Lung (tissue), 12 donors: ENCODE measurements around the gene TTC28. TPM values are rescaled to one million over a fixed set of nuclear protein-coding genes. Genes with fewer than 3 reads are reported as not detected.

Experiments used
- ATAC-seq: fragments of 200-7000 bp; cut with Tn5 transposase; one replicate; pipeline ENCODE4 v1.9.1; 2020; ENCODE audit warnings: moderate number of reproducible peaks; ENCODE audit not compliant: insufficient read depth, low FRiP score
- DNase-seq, 3 donors: peaks; one replicate each; pipeline ENCODE4 v3.0.0-alpha.2; 2013 to 2017
- H3K27ac ChIP-seq, 2 donors: one replicate each; pipeline ENCODE4 v1.5.1; 2013; ENCODE audit warnings: mild to moderate bottlenecking in 2 of 2, moderate library complexity in 2 of 2, control low read depth in 1 of 2, inconsistent platforms in 1 of 2, low read depth in 1 of 2, low read length in 1 of 2
- H3K27me3 ChIP-seq, 3 donors: one replicate each; pipeline ENCODE4 v1.5.1; 2013; ENCODE audit warnings: low read length in 2 of 3; ENCODE audit not compliant: control insufficient read depth in 3 of 3, insufficient read depth in 3 of 3
- H3K36me3 ChIP-seq, 4 donors: one replicate each; pipeline ENCODE4 v1.5.1; 2013; ENCODE audit warnings: low read length in 4 of 4, mild to moderate bottlenecking in 1 of 4, moderate library complexity in 1 of 4; ENCODE audit not compliant: control insufficient read depth in 4 of 4, insufficient read depth in 4 of 4
- H3K4me1 ChIP-seq, 5 donors: one replicate each; pipeline ENCODE4 v1.5.1; 2013; ENCODE audit warnings: low read length in 5 of 5, mild to moderate bottlenecking in 2 of 5, moderate library complexity in 1 of 5; ENCODE audit not compliant: control insufficient read depth in 5 of 5, insufficient read depth in 5 of 5
- H3K4me3 ChIP-seq: one replicate; pipeline ENCODE4 v1.5.1; 2013; ENCODE audit warnings: mild to moderate bottlenecking, control low read depth, moderate library complexity
- H3K9ac ChIP-seq, 2 donors: one replicate each; pipeline ENCODE4 v1.5.1; 2013; ENCODE audit warnings: low read length in 2 of 2, control low read depth in 1 of 2; ENCODE audit not compliant: insufficient read depth in 1 of 2
- H3K9me3 ChIP-seq, 4 donors: one replicate each; pipeline ENCODE4 v1.5.1; 2013; ENCODE audit warnings: low read length in 3 of 4, mild to moderate bottlenecking in 1 of 4, moderate library complexity in 1 of 4; ENCODE audit not compliant: control insufficient read depth in 4 of 4, insufficient read depth in 3 of 4
- WGBS, 2 donors: extraction: QIAGEN DNeasy Blood & Tissue Kit; methylation state at CpG; one replicate each; pipeline ENCODE4 v1.1.7; 2013; 5-methylcytosine and 5-hydroxymethylcytosine counted together
- polyA plus RNA-seq, 2 donors: library from polyadenylated mRNA; stranded (reverse); fragments of 200-250 nt; gene quantifications; one replicate each; pipeline ENCODE4 v1.2.1, GENCODE V29; 2013
- total RNA-seq, 2 donors: library from RNA; depleted of rRNA in 1 of 2; stranded (reverse); fragments of >200 nt in 1 of 2; gene quantifications; one replicate each; pipeline ENCODE4 v1.2.1, GENCODE V29; 2014 to 2021
- TF ChIP-seq, protein P1 (sequence below): IDR thresholded peaks from 2 replicates; pipeline ENCODE4 v1.5.1; 2012; ENCODE audit warnings: mild to moderate bottlenecking; ENCODE audit errors: control extremely low read depth, extremely low read depth
- donor health status: control.
- donor health status: control.
- donor health status: Bipolar disorder and iron deficiency.
- donor health status: healthy.
- donor health status: DM: yes; HTN: yes; CAD: no.

The TTC28 gene
- total and polyA plus RNA-seq, 4 donors = 4.7 to 72.2 (median 24.8) TPM

DNA sequence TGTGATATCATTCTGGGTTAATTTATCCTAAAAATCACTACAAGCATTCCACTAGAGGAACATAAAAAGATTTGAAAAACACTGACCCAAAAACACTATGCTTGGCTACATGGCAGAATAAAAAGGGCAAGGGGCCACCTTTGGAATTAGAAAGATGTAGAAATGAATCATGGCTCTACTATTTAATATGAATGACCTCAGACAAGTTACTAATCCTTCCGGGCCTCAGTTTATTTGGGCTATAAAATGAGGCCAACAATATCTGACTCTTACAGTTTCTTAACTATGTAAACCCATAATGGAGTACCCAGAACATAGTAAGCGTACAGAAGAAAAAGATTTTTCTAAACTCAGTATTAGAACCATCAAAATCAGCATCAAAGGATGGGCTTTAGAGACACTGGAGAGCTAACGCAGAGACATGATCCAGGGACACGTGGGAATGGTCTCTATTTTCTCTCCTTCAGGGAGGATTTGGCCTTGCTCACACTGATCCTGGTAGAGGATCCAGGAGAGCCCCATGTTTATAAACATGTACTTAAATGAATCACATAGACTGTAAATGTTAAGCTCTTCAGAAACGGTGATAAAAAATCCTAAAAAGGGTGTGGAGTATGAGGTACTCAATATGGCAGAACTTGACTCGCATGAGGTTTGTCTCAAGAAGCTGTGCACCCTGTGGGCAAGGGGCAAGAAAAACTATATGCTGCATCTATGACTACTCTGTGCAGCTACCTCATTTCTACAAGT lies 472.2 kb downstream of the TTC28 start:
- ATAC-seq (no peak), DNase-seq (no peak)
- peaks cover 0 to 12% (median 3%) of the 10 kb centered on the region in 5 donors for H3K4me1 ChIP-seq
- TF ChIP-seq, protein P1, sequence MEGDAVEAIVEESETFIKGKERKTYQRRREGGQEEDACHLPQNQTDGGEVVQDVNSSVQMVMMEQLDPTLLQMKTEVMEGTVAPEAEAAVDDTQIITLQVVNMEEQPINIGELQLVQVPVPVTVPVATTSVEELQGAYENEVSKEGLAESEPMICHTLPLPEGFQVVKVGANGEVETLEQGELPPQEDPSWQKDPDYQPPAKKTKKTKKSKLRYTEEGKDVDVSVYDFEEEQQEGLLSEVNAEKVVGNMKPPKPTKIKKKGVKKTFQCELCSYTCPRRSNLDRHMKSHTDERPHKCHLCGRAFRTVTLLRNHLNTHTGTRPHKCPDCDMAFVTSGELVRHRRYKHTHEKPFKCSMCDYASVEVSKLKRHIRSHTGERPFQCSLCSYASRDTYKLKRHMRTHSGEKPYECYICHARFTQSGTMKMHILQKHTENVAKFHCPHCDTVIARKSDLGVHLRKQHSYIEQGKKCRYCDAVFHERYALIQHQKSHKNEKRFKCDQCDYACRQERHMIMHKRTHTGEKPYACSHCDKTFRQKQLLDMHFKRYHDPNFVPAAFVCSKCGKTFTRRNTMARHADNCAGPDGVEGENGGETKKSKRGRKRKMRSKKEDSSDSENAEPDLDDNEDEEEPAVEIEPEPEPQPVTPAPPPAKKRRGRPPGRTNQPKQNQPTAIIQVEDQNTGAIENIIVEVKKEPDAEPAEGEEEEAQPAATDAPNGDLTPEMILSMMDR = no peak
- H3K4me3 ChIP-seq = no peak overlapping the region
- H3K36me3 ChIP-seq = no peaks in the 10 kb centered on the region
- 88 to 93% methylated on average over 6 of the region's 6 CpGs for WGBS, 2 donors
- no peak overlapping the region for H3K9ac ChIP-seq
- H3K27me3 ChIP-seq = no peaks in the 10 kb centered on the region
- no peaks in the 10 kb centered on the region for H3K9me3 ChIP-seq
- no peak overlapping the region for H3K27ac ChIP-seq

DNA sequence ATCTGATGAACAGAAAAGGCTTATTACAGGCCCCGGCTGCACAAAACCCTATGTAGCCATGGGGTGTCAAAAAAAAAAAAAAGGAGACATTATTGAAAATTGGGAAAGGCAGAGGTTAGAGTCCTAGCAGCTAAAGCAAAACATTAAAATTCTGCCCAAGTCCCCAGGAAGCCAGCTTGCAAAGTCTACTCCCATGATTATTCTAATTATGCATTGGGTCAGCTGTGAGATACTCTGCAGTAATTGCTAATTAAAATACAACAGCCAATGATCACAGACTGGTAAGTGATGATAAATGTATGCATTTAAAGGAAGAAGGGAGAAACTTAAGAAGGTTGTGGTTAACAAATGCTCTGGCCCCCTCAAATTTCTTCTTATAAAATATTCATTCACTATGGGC lies 473.7 kb downstream of the TTC28 start:
- DNase-seq (no peak), ATAC-seq (no peak)
- H3K36me3 ChIP-seq = no peaks in the 10 kb centered on the region
- H3K4me1 ChIP-seq = peaks cover 0 to 12% (median 3%) of the 10 kb centered on the region in 5 donors
- H3K9ac ChIP-seq = no peak overlapping the region
- WGBS, 2 donors = 96 to 100% methylated on average over 1 of the region's 1 CpG
- H3K9me3 ChIP-seq = no peaks in the 10 kb centered on the region
- no peaks in the 10 kb centered on the region for H3K27me3 ChIP-seq
- H3K4me3 ChIP-seq = no peak overlapping the region
- H3K27ac ChIP-seq = no peak overlapping the region
- TF ChIP-seq, protein P1 = no peak

DNA sequence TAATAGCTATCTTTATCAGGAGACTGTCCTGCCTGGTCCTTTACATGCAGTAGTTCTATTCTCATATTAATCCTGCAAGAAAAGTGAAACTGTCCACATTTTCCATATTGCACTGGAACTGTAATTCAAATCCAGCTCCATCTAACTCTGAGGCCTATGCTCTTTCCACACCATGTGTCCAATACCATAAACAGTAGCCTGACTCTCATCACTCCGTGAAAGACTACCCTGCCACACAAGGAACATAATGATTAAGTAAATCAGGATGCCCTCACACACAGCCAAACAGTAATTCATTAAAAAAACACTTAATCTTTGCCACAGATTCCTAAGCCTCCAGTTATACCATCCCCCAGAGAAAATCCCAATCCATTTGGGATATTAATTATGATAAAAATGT lies 475.3 kb downstream of the TTC28 start:
- H3K9me3 ChIP-seq = no peaks in the 10 kb centered on the region
- TF ChIP-seq, protein P1 = no peak
- no peaks in the 10 kb centered on the region for H3K27me3 ChIP-seq
- peaks cover 0 to 12% (median 1%) of the 10 kb centered on the region in 5 donors for H3K4me1 ChIP-seq
- no peak overlapping the region for H3K4me3 ChIP-seq
- 61 to 63% methylated on average over 1 of the region's 1 CpG for WGBS, 2 donors
- ATAC-seq = no peak
- DNase-seq = no peak
- no peak overlapping the region for H3K9ac ChIP-seq
- no peaks in the 10 kb centered on the region for H3K36me3 ChIP-seq
- H3K27ac ChIP-seq = no peak overlapping the region
